Keratinocyte (primary cell): ENCODE results near the gene EMP3.

Experiments
- CTCF ChIP-seq, 3 experiments: IDR thresholded peaks in 1 of 3; conservative IDR thresholded peaks in 1 of 3; optimal IDR thresholded peaks in 1 of 3; 2 replicates in 2 of 3; 3 replicates in 1 of 3; pipeline versions ENCODE3 to v1.5.1; 2011; ENCODE audit warnings: low read length in 3 of 3, mild to moderate bottlenecking in 3 of 3, moderate library complexity in 2 of 3, control low read depth in 1 of 3, inconsistent platforms in 1 of 3; ENCODE audit not compliant: insufficient read depth in 2 of 3; ENCODE audit errors: extremely low read depth in 1 of 3
- EZH2 ChIP-seq: IDR thresholded peaks from one replicate; pipeline ENCODE4 v1.6.1; 2012; ENCODE audit warnings: inconsistent platforms, mild to moderate bottlenecking, low read length, moderate library complexity

GRCh38 chr19:48290771-48291488, 34.4 kb upstream of the EMP3 start:
- TF ChIP-seq CTCF (optimal IDR thresholded peaks at IDR 0.05 in 1 of 3, IDR thresholded peaks at IDR 0.05 in 1 of 3, conservative IDR thresholded peaks at IDR 0.05 in 1 of 3; ENCODE audit: extremely low read depth in 1 of 3, insufficient read depth in 2 of 3, low read length in 3 of 3) = peak; percentile 85 to 97 (median 93)
- no peak for TF ChIP-seq EZH2
